GM12864 (cell line): ENCODE measurements around the gene SFPQ.

Source experiments
- DNase-seq: peaks from one replicate; pipeline ENCODE4 v3.0.0-alpha.2; 2011; ENCODE audit warnings: low read depth
- H3K4me3 ChIP-seq: 2 replicates; pipeline ENCODE4 v1.5.1; 2011; ENCODE audit warnings: mild to moderate bottlenecking, low read depth, low read length, control low read depth
- CTCF ChIP-seq: IDR thresholded peaks from 2 replicates; pipeline ENCODE4 v1.5.1; 2011; ENCODE audit warnings: low read depth, mild to moderate bottlenecking, moderate library complexity, low read length, control low read depth, inconsistent platforms; ENCODE audit errors: missing control alignments

Gene SFPQ

DNA sequence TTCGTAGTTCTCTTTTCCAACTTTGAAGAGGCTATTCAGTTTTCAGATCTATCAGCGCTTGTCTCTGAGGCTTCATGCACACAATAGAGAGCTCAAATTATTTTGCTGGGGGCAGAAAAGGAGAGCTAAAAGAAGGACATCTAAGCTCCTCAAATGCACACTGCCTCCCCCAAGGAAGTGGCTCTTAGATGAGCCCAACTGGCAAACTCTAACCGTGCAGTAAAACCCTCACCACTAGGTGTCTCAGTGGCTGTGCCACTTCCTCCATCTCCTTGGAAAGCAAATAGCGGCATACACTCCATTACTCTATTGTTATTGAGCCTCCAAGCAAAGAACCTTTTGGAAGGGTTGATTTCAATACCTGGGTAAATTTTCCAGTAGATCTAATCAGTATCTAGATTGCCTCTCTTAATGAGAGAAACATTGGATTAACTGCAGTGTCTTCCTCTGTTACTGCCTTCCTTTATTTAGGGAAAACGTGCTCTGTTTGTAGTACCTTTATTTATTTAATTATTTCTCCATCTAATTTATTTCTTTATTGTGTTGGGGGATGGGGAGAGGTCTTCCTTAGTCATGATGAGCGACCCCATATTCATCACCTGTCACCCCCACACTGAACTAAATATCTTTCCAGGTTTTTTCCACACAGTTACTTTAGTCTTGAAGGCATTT lies 9.2 kb upstream of the SFPQ start:
- no peak overlapping the region for H3K4me3 ChIP-seq

DNA sequence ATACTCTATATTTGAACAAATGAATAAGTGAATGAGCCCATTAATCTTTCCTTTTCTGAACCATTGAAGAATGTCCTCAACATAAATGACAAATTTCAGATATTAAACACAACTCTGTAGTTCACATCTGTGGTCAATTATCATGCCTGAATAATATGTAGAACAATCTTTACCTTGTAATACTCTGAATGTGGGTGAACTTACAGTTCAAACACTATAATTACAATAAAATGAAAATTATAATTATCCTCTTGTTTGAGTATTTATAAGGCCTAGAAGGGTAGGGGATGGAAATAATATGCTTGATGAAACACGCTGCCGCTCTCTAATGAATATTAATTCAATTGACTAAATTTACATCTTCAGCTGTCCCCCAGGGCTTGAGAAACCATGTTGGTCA lies 8.7 kb upstream of the SFPQ start:
- no peak for TF ChIP-seq CTCF
- no peak overlapping the region for H3K4me3 ChIP-seq
- DNase-seq: no peak

More for the DNA sequence above, 9.2 kb upstream of the SFPQ start:
- peak; percentile 54 for DNase-seq
- TF ChIP-seq CTCF: peak; percentile 97

DNA sequence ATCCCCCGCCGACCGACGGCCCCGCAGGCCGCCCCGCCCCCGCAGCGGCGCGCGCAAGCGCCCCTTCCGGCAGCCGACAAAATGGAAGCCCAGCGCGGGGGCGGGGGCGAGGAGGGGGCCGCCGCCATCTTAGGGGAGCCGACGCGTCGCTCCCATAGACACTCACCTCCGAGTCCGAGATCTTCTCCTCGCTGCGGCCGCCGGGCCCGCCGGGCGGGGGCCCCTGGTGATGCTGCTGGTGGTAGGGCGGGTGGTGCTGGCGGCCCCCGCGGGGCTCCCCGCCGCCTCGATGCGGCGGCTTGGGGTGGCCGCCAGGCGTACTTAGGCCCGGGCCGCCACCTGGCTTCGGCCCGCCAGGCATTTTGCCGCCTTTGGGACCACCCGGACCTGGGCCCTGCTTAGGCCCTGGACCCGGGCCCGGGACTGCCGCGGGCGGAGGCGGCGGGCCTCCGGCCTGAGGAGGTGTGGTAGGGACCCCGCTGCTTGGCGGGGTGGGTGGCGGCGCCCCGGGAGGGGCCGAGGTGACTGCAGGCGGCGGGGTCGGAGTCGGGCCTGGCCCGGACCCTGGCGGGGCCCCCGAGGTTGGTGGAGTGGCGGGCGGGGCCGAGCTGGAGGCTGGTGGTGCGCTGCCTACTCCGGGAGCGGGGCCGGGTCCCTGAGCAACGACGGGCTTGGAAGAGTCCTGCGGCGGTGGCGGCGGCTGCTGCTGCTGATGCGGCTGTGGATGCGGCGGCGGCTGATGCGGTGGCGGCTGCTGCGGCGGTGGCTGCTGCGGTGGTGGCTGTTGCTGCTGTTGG lies 691 bp downstream of the SFPQ start:
- H3K4me3 ChIP-seq: peak overlapping the region; percentile 93
- DNase-seq: no peak
- no peak for TF ChIP-seq CTCF

- peak overlapping the region; percentile 93 for H3K4me3 ChIP-seq
- no peak for DNase-seq
- no peak for TF ChIP-seq CTCF
Measured at GRCh38 chr1:35191429-35192055, 1.4 kb downstream of the SFPQ start.

DNA sequence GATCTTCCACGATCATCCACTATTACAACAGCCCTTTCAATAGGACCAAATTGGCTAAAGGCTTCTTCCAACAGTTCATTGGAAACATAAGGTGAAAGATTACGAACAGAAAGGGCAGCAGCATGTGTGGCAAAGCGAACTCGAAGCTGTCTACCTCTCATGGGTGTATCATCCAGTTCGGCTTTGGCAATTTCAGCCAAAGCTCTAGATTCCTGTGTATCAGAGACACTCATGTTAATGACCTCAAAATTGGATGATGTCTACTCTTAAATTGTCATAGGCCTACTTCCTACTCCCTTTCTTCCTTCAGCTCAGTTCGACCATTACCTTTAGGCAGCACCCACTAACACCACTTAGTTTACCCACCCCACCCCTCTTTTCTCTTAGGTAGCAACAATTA lies 2.2 kb downstream of the SFPQ start:
- peak overlapping the region; percentile 93 for H3K4me3 ChIP-seq
- DNase-seq: no peak
- TF ChIP-seq CTCF: no peak

DNA sequence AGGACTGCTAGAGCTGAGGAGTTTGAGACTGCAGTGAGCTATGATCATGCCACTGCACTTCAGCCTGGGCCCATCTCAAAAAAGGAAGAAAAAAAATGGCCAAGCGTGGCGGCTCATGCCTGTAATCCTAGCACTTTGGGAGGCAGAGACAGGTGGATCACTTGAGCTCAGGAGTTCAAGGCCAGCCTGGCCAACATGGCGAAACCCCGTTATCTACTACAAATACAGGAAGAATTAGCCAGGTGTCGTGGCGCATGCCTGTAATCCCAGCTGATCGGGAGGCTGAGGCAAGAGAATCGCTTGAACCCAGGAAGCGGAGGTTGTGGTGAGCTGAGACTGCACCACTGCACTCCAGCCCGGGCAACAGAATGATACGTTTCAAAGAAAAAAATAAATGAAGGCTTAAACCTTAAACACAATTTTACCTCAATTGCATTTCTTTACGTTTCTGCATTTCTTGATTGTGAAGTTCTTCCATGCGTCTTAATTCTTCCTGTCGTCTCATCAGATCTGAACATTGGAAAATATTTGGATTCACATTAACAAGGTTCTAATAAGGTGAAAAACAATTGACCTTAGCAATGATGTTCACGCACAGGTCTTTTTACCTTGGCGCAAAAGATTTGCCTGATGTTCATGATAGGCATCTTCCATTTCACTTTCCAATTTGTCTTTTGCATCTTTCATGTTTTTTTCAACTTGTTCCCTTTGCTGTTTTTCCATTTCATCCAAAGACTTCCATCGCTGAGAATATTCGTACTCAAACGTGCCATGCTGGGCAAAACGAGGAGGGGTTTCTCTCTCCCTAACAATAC lies 4.2 kb downstream of the SFPQ start:
- DNase-seq: no peak
- no peak for TF ChIP-seq CTCF
- no peak overlapping the region; the same call in 1 of the 2 replicates for H3K4me3 ChIP-seq
